WTC11 (cell line): ENCODE measurements around the gene GPRASP2. TPM values are rescaled to one million over a fixed set of nuclear protein-coding genes. Genes with fewer than 3 reads are reported as not detected.

Experiments used
- CBFB ChIP-seq: sonication (generic); formaldehyde crosslinking; IDR thresholded peaks from 2 replicates; pipeline ENCODE4 v1.8.1; 2022; ENCODE audit warnings: mild to moderate bottlenecking, low read depth, missing genetic modification reagents
- NFYB ChIP-seq: sonication (generic); formaldehyde crosslinking; conservative IDR thresholded peaks from 2 replicates; pipeline ENCODE4 v1.8.0; 2022; ENCODE audit warnings: low read depth, missing genetic modification reagents
- total RNA-seq: library from RNA; stranded (reverse); gene quantifications from 3 replicates; pipeline ENCODE4 v1.2.3, GENCODE V29; 2021

The GPRASP2 gene
- total RNA-seq, 1 experiment from 2014 or later: 18.5 TPM

DNA sequence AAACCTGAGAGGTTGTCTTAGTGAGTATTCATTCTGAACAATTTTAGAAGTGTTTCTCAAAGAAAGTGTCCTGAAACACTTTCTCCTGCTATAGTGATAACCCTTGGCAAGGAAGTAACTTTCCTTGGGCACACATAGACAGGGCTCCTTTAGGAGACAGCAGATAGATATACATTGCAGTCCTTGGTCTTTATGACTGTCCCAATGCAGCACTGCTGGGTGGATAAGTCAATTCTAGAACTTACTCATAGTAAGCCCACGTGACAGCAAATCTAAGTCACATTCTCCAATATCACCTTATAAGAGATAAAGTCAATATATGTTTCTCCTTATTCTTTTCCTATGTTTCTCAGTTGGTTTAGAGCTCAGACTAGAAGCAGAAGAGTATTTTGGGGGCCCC lies 55.0 kb downstream of the GPRASP2 start (continued):
- TF ChIP-seq NFYB (CRISPR knock-in tag): no peak
- TF ChIP-seq CBFB (CRISPR knock-in tag): no peak

Other genes with a start within 250 kb of the GPRASP2 start
- gene TCP11X2, start 240.6 kb upstream of the GPRASP2 start, total RNA-seq: 0.46 to 0.82 TPM in 2 of 3 replicates, not detected in the other
- gene TMSB15A, start 195.7 kb upstream of the GPRASP2 start, total RNA-seq: 30.3 to 56.0 TPM (median 49.4 TPM) in 3 replicates
- 13.2 to 13.6 TPM (median 13.5 TPM) in 3 replicates for gene ARMCX5, start 112.9 kb upstream of the GPRASP2 start, total RNA-seq
- 2.0 to 2.6 TPM (median 2.2 TPM) in 3 replicates for gene GPRASP1, start 61.0 kb upstream of the GPRASP2 start, total RNA-seq
- gene GPRASP3, start 8.3 kb downstream of the GPRASP2 start, total RNA-seq: 13.2 to 14.6 TPM (median 13.7 TPM) in 3 replicates
- gene RAB40AL, start 224.8 kb downstream of the GPRASP2 start, total RNA-seq: 0.20 TPM in 1 of 3 replicates, not detected in the others